Loucy (cell line): Measurements from ENCODE around the gene CSF3.

Experiments
- H2AFZ ChIP-seq: fragments of 200-600 bp; sonication (generic); 2 replicates; pipeline ENCODE4 v1.6.0; 2016; ENCODE audit warnings: antibody characterized with exemption, mild to moderate bottlenecking, low read length, moderate library complexity
- H3F3A ChIP-seq: fragments of 200-600 bp; 2 replicates; pipeline ENCODE4 v1.6.0; 2016; ENCODE audit warnings: antibody characterized with exemption, low read depth, mild to moderate bottlenecking
- H3K27me3 ChIP-seq: fragments of 200-600 bp; sonication (generic); 2 replicates; pipeline ENCODE4 v1.6.1; 2014; ENCODE audit warnings: low read length, mild to moderate bottlenecking; ENCODE audit not compliant: insufficient read depth, poor library complexity, severe bottlenecking
- H3K36me3 ChIP-seq: fragments of 200-600 bp; sonication (generic); 2 replicates; pipeline ENCODE4 v1.6.1; 2016; ENCODE audit warnings: low read length; ENCODE audit not compliant: insufficient read depth
- H3K4me1 ChIP-seq: fragments of 200-600 bp; sonication (generic); 2 replicates; pipeline ENCODE4 v1.5.1; 2014; ENCODE audit warnings: low read length, mild to moderate bottlenecking; ENCODE audit not compliant: insufficient read depth, poor library complexity, severe bottlenecking
- H3K4me2 ChIP-seq: fragments of 200-600 bp; sonication (generic); 2 replicates; pipeline ENCODE4 v1.6.0; 2014; ENCODE audit warnings: antibody characterized with exemption, low read length, low read depth, mild to moderate bottlenecking; ENCODE audit not compliant: poor library complexity, severe bottlenecking
- H3K4me3 ChIP-seq: fragments of 200-600 bp; sonication (generic); 2 replicates; pipeline ENCODE4 v1.5.1; 2014; ENCODE audit warnings: low read length, mild to moderate bottlenecking, mixed read lengths; ENCODE audit not compliant: poor library complexity, severe bottlenecking
- H3K79me2 ChIP-seq: fragments of 200-600 bp; sonication (generic); 2 replicates; pipeline ENCODE4 v1.6.1; 2014; ENCODE audit warnings: low read length; ENCODE audit not compliant: insufficient read depth
- H3K9ac ChIP-seq: fragments of 200-600 bp; sonication (generic); 2 replicates; pipeline ENCODE4 v1.6.0; 2014; ENCODE audit warnings: mild to moderate bottlenecking, low read depth, low read length, moderate library complexity; ENCODE audit not compliant: poor library complexity, severe bottlenecking
- H3K9me2 ChIP-seq: fragments of 200-600 bp; sonication (generic); replicated peaks from 2 replicates; pipeline ENCODE4 v1.6.1; 2016; ENCODE audit warnings: low read depth, low read length, mixed read lengths
- H3K9me3 ChIP-seq: fragments of 200-600 bp; sonication (generic); 2 replicates; pipeline ENCODE4 v1.6.1; 2014; ENCODE audit warnings: mild to moderate bottlenecking, antibody characterized with exemption, low read length, low read depth; ENCODE audit not compliant: insufficient read depth
- H4K20me1 ChIP-seq: fragments of 200-600 bp; sonication (generic); 2 replicates; pipeline ENCODE4 v1.6.0; 2014; ENCODE audit warnings: antibody characterized with exemption, low read length, mild to moderate bottlenecking; ENCODE audit not compliant: insufficient read depth, poor library complexity, severe bottlenecking
- CTCF ChIP-seq: fragments of 200-600 bp; sonication (generic); conservative IDR thresholded peaks from 2 replicates; pipeline ENCODE4 v1.5.1; 2014; ENCODE audit warnings: mild to moderate bottlenecking, antibody characterized with exemption, low read length
- EZH2phosphoT487 ChIP-seq: fragments of 200-600 bp; IDR thresholded peaks from 2 replicates; pipeline ENCODE4 v1.6.1; 2018; ENCODE audit warnings: antibody characterized with exemption, mild to moderate bottlenecking, moderate library complexity, borderline replicate concordance

The CSF3 gene

DNA sequence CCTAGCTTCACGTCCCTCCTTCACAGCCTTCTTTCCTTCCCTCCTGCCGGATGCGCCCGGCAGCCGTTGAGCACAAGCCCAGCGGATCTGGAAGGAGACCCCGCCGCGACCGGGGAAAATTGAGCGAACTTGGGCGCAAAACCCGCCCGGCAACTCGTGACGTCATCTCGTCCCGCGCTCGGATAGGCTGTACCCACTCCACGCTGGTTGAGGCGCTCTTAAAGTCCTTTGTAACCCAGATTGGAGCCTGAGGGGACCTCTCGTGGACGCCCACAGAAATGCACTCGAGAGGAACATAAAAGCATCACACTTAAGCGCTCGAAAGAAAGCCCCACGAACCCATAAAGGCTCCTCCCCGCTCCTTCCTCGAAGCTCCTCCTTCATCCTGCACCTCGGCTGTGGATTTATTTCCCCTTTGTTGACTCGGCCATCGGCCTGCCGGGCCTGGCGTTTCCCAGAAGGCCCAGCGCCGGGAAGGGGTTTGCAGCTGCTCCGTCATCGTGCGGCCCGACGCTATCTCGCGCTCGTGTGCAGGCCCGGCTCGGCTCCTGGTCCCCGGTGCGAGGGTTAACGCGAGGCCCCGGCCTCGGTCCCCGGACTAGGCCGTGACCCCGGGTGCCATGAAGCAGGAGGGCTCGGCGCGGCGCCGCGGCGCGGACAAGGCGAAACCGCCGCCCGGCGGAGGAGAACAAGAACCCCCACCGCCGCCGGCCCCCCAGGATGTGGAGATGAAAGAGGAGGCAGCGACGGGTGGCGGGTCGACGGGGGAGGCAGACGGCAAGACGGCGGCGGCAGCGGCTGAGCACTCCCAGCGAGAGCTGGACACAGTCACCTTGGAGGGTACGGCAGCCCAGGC is 34.7 kb upstream of the CSF3 start, which contains the start of gene PSMD3:
Gene PSMD3 (plus strand): TSS at position 457 of the 856 bp plus-strand sequence. CDS start 164 bp downstream, at position 621.
- H2AFZ ChIP-seq: peak within 1 kb of the TSS; percentile 94
- H3K36me3 ChIP-seq: peaks cover 15% of the 10 kb centered on the region
- H3K79me2 ChIP-seq: peaks cover 36% of the 10 kb centered on the region
- H3F3A ChIP-seq: no peaks in the 10 kb centered on the region
- no peaks in the 10 kb centered on the region for H3K9me3 ChIP-seq
- H3K27me3 ChIP-seq: no peaks in the 10 kb centered on the region
- peak within 1 kb of the TSS; percentile 91 for H3K9ac ChIP-seq
- TF ChIP-seq EZH2phosphoT487 (no peak), CTCF (peak; percentile 65)
- peak within 1 kb of the TSS; percentile 93 for H3K4me3 ChIP-seq
- H3K9me2 ChIP-seq: no peaks in the 10 kb centered on the region
- H3K4me1 ChIP-seq: peaks cover 20% of the 10 kb centered on the region
- H3K4me2 ChIP-seq: peak within 1 kb of the TSS; percentile 93
- H4K20me1 ChIP-seq: peaks cover 21% of the 10 kb centered on the region

DNA sequence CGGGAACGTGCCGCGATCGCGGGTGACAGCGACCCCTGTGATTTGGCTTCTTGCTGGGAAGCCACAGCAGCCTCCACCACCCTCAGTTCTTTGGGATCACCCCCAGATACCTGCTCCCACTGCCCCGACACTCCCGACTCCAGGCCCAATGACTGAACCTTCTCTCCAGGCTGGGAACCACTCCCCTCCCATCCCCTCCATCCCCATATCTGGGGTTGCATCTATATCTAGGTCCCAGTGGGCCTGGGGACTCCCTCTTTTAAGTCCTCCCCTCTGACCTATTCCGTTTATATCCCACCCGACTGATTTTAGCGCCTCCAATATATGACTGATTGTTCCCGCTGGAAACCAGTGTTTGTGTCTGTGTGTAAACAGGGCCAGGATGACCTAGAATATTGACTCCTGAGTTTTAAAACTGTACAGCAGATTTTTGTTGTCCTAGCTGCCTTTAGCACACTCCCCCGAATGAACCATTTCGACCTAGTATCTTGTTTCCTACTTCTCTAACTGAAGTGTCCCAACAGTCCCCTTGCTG is 34.0 kb upstream of the CSF3 start:
- Histone ChIP-seq H3K9me2 (no peaks in the 10 kb centered on the region), H3K4me1 (peaks cover 20% of the 10 kb centered on the region), H3K9ac (peak overlapping the region; percentile 91), H3K4me2 (peak overlapping the region; percentile 93), H3K36me3 (peaks cover 22% of the 10 kb centered on the region), H2AFZ (peak overlapping the region; percentile 55), H3F3A (no peaks in the 10 kb centered on the region), H3K4me3 (peak overlapping the region; percentile 93), H4K20me1 (peaks cover 21% of the 10 kb centered on the region), H3K9me3 (no peaks in the 10 kb centered on the region), H3K27me3 (no peaks in the 10 kb centered on the region), H3K79me2 (peaks cover 36% of the 10 kb centered on the region)
- TF ChIP-seq EZH2phosphoT487 (no peak), CTCF (no peak)

- H3K9me2 ChIP-seq: no peaks in the 10 kb centered on the region
- H3K4me2 ChIP-seq: peak overlapping the region; percentile 93
- no peak overlapping the region for H2AFZ ChIP-seq
- H3K27me3 ChIP-seq: no peaks in the 10 kb centered on the region
- peaks cover 28% of the 10 kb centered on the region for H3K36me3 ChIP-seq
- no peaks in the 10 kb centered on the region for H3F3A ChIP-seq
- H3K4me3 ChIP-seq: peak overlapping the region; percentile 93
- H3K4me1 ChIP-seq: peaks cover 20% of the 10 kb centered on the region
- TF ChIP-seq CTCF (no peak), EZH2phosphoT487 (no peak)
- peak overlapping the region; percentile 91 for H3K9ac ChIP-seq
- H4K20me1 ChIP-seq: peaks cover 21% of the 10 kb centered on the region
- no peaks in the 10 kb centered on the region for H3K9me3 ChIP-seq
- H3K79me2 ChIP-seq: peaks cover 36% of the 10 kb centered on the region
These were observed 33.4 kb upstream of the CSF3 start for GRCh38 chr17:39981766-39982375.
